GM23248 (cell line): Measurements from ENCODE around the gene STARD8. TPM values are rescaled to one million over a fixed set of nuclear protein-coding genes. Genes with fewer than 3 reads are reported as not detected.

Experiments
- DNase-seq: peaks from one replicate; pipeline ENCODE4 v3.0.0-alpha.2; 2015
- H2AFZ ChIP-seq: fragments of 200-600 bp; sonication (generic); 2 replicates; pipeline ENCODE4 v1.6.1; 2016; ENCODE audit warnings: antibody characterized with exemption
- H3F3A ChIP-seq: fragments of 200-600 bp; sonication (generic); 2 replicates; pipeline ENCODE4 v1.6.1; 2016; ENCODE audit warnings: mild to moderate bottlenecking, antibody characterized with exemption, mixed run types; ENCODE audit not compliant: insufficient read depth
- H3K27ac ChIP-seq: fragments of 200-600 bp; sonication (generic); 2 replicates; pipeline ENCODE4 v1.5.1; 2016; ENCODE audit warnings: mild to moderate bottlenecking
- H3K27me3 ChIP-seq: fragments of 200-600 bp; sonication (generic); replicated peaks from 2 replicates; pipeline ENCODE4 v1.6.1; 2016; ENCODE audit warnings: mild to moderate bottlenecking; ENCODE audit not compliant: insufficient read depth
- H3K36me3 ChIP-seq: fragments of 200-600 bp; sonication (generic); 2 replicates; pipeline ENCODE4 v1.6.1; 2016; ENCODE audit warnings: low read depth, mild to moderate bottlenecking
- H3K4me1 ChIP-seq: fragments of 200-600 bp; sonication (generic); 2 replicates; pipeline ENCODE4 v1.6.1; 2016; ENCODE audit warnings: mild to moderate bottlenecking; ENCODE audit not compliant: insufficient read depth
- H3K4me2 ChIP-seq: fragments of 200-600 bp; sonication (generic); one replicate; pipeline ENCODE4 v1.6.1; 2016; ENCODE audit warnings: mild to moderate bottlenecking; ENCODE audit not compliant: unreplicated experiment
- H3K4me3 ChIP-seq: fragments of 200-600 bp; sonication (generic); 2 replicates; pipeline ENCODE4 v1.5.1; 2016; ENCODE audit warnings: mild to moderate bottlenecking
- H3K79me2 ChIP-seq: fragments of 200-600 bp; sonication (generic); 2 replicates; pipeline ENCODE4 v1.6.1; 2016; ENCODE audit warnings: mild to moderate bottlenecking; ENCODE audit not compliant: insufficient read depth
- H3K9ac ChIP-seq: fragments of 200-600 bp; sonication (generic); 2 replicates; pipeline ENCODE4 v1.6.1; 2016; ENCODE audit warnings: mild to moderate bottlenecking
- H3K9me2 ChIP-seq: fragments of 200-600 bp; sonication (generic); 2 replicates; pipeline ENCODE4 v1.6.1; 2016; ENCODE audit warnings: mixed run types, mild to moderate bottlenecking, moderate library complexity; ENCODE audit not compliant: insufficient read depth
- H3K9me3 ChIP-seq: fragments of 200-600 bp; sonication (generic); one replicate; pipeline ENCODE4 v1.6.1; 2017; ENCODE audit warnings: low read depth
- H4K20me1 ChIP-seq: fragments of 200-600 bp; sonication (generic); 2 replicates; pipeline ENCODE4 v1.6.0; 2016; ENCODE audit not compliant: insufficient read depth
- EZH2 ChIP-seq: fragments of 200-600 bp; sonication (generic); IDR thresholded peaks from 2 replicates; pipeline ENCODE4 v1.6.1; 2018; ENCODE audit warnings: antibody characterized with exemption, mild to moderate bottlenecking; ENCODE audit not compliant: insufficient read depth, poor library complexity, severe bottlenecking
- EZH2phosphoT487 ChIP-seq: fragments of 200-600 bp; sonication (generic); IDR thresholded peaks from 2 replicates; pipeline ENCODE4 v1.6.1; 2018; ENCODE audit warnings: antibody characterized with exemption, moderate library complexity, mild to moderate bottlenecking, low read depth; ENCODE audit not compliant: insufficient read depth
- whole genome bisulfite sequencing, 2 experiments: methylation state at CpG; one replicate each; pipeline ENCODE4 v1.1.6; 2015 to 2017; ENCODE audit warnings: low lambda C conversion rate in 2 of 2, low coverage in 1 of 2; ENCODE audit errors: missing lambda C conversion rate in 2 of 2; 5-methylcytosine and 5-hydroxymethylcytosine counted together
- in situ Hi-C: fragments of 300-500 bp; cut with MboI; formaldehyde crosslinking; loops from 2 replicates; pipeline ENCODE4 v1.15.0; 2020
- polyA plus RNA-seq: library from polyadenylated mRNA; unstranded; fragments of >200 nt; fragmentation: Nextera tagmentation; extraction: Ambion mirVana; gene quantifications from 2 replicates; pipeline ENCODE4 v1.2.1, GENCODE V29; 2016
- total RNA-seq: library from RNA; depleted of rRNA; stranded (reverse); fragments of >200 nt; shearing (Covaris generic); gene quantifications from 2 replicates; pipeline ENCODE4 v1.2.3, GENCODE V29; 2014

The STARD8 gene
- total and polyA plus RNA-seq, 2 experiments from 2014 or later, result 0.69 to 2.4 TPM

GRCh38 chrX:68721546-68721945 is 74.1 kb downstream of the STARD8 start:
- WGBS, 2 experiments, result 92 to 100% methylated on average over 4 to 6 of the region's 7 CpGs
- no peak overlapping the region for H3K4me2 ChIP-seq
- H2AFZ ChIP-seq, result no peak overlapping the region
- no peaks in the 10 kb centered on the region for H3K27me3 ChIP-seq
- no peaks in the 10 kb centered on the region for H3F3A ChIP-seq
- H3K9me2 ChIP-seq, result no peaks in the 10 kb centered on the region
- no peak overlapping the region for H3K27ac ChIP-seq
- TF ChIP-seq EZH2 (no peak), EZH2phosphoT487 (no peak)
- no peaks in the 10 kb centered on the region for H3K9me3 ChIP-seq
- H3K4me1 ChIP-seq, result no peaks in the 10 kb centered on the region
- no peak for DNase-seq
- in situ Hi-C loops, result loop anchor here (25.0 kb wide), 2 partner anchors 184 to 534 kb away; no protein-coding TSS in a partner anchor
- H3K79me2 ChIP-seq, result no peaks in the 10 kb centered on the region
- no peak overlapping the region for H3K9ac ChIP-seq
- H3K36me3 ChIP-seq, result no peaks in the 10 kb centered on the region
- no peak overlapping the region for H3K4me3 ChIP-seq
- no peaks in the 10 kb centered on the region for H4K20me1 ChIP-seq

GRCh38 chrX:68721991-68722860 is 74.8 kb downstream of the STARD8 start:
- in situ Hi-C loops, result loop anchor here (25.0 kb wide), 2 partner anchors 185 to 535 kb away; no protein-coding TSS in a partner anchor
- no peak overlapping the region for H2AFZ ChIP-seq
- H4K20me1 ChIP-seq, result no peaks in the 10 kb centered on the region
- no peaks in the 10 kb centered on the region for H3K9me3 ChIP-seq
- 89 to 96% methylated on average over 11 to 14 of the region's 16 CpGs for WGBS, 2 experiments
- no peak for TF ChIP-seq EZH2
- TF ChIP-seq EZH2phosphoT487, result no peak
- no peaks in the 10 kb centered on the region for H3F3A ChIP-seq
- H3K79me2 ChIP-seq, result no peaks in the 10 kb centered on the region
- no peaks in the 10 kb centered on the region for H3K27me3 ChIP-seq
- no peak overlapping the region for H3K4me2 ChIP-seq
- H3K4me1 ChIP-seq, result no peaks in the 10 kb centered on the region
- DNase-seq, result no peak
- no peak overlapping the region for H3K4me3 ChIP-seq
- no peaks in the 10 kb centered on the region for H3K36me3 ChIP-seq
- H3K9me2 ChIP-seq, result no peaks in the 10 kb centered on the region
- no peak overlapping the region for H3K9ac ChIP-seq
- H3K27ac ChIP-seq, result no peak overlapping the region

DNA sequence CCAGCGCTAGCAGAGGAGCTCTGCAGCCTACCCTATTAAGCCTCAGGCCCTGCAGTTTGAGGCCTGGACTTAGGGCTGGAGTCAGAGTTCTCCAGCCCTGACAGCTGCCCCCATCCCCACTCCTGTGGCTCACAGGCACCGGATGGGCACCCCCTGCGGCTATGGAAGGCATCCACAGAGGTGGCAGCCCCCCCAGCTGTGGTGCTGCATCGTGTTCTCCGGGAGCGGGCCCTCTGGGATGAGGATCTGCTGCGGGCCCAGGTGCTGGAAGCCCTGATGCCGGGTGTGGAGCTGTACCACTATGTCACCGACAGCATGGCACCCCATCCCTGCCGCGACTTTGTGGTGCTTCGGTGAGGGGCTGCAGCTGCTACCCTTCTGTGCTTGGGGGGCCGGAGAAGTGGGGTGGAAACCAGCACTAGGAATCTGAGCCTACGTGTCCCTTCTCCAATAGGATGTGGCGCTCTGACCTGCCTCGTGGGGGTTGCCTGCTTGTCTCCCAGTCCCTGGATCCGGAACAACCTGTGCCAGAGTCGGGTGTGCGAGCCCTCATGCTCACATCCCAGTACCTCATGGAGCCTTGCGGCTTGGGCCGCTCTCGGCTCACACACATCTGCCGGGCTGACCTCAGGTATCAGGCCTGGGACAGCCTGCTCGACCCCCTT is 76.2 kb downstream of the STARD8 start:
- no peaks in the 10 kb centered on the region for H3K4me1 ChIP-seq
- WGBS, 2 experiments, result 96 to 100% methylated on average over 4 to 23 of the region's 24 CpGs
- no peak overlapping the region for H3K27ac ChIP-seq
- no peak for DNase-seq
- H3K79me2 ChIP-seq, result no peaks in the 10 kb centered on the region
- H3K9ac ChIP-seq, result no peak overlapping the region
- H4K20me1 ChIP-seq, result no peaks in the 10 kb centered on the region
- no peaks in the 10 kb centered on the region for H3F3A ChIP-seq
- in situ Hi-C loops, result loop anchor here (25.0 kb wide), 2 partner anchors 186 to 536 kb away; no protein-coding TSS in a partner anchor
- no peaks in the 10 kb centered on the region for H3K9me3 ChIP-seq
- no peaks in the 10 kb centered on the region for H3K36me3 ChIP-seq
- H3K4me2 ChIP-seq, result no peak overlapping the region
- H2AFZ ChIP-seq, result no peak overlapping the region
- no peaks in the 10 kb centered on the region for H3K9me2 ChIP-seq
- TF ChIP-seq EZH2 (no peak), EZH2phosphoT487 (no peak)
- no peaks in the 10 kb centered on the region for H3K27me3 ChIP-seq
- no peak overlapping the region for H3K4me3 ChIP-seq

GRCh38 chrX:68724531-68725020 is 77.1 kb downstream of the STARD8 start:
- Histone ChIP-seq H3K27ac (no peak overlapping the region), H3K4me2 (no peak overlapping the region), H3K4me1 (no peaks in the 10 kb centered on the region), H3F3A (no peaks in the 10 kb centered on the region), H3K36me3 (no peaks in the 10 kb centered on the region), H3K9me2 (no peaks in the 10 kb centered on the region), H3K9me3 (no peaks in the 10 kb centered on the region), H3K27me3 (no peaks in the 10 kb centered on the region), H3K4me3 (no peak overlapping the region), H3K9ac (no peak overlapping the region), H2AFZ (no peak overlapping the region), H3K79me2 (no peaks in the 10 kb centered on the region), H4K20me1 (no peaks in the 10 kb centered on the region)
- DNase-seq, result no peak
- 78 to 79% methylated on average over 10 of the region's 10 CpGs for WGBS, 2 experiments
- in situ Hi-C loops, result loop anchor here (25.0 kb wide), 2 partner anchors 187 to 537 kb away; no protein-coding TSS in a partner anchor
- no peak for TF ChIP-seq EZH2
- TF ChIP-seq EZH2phosphoT487, result no peak
